Body of pancreas (tissue), 4 donors: ENCODE data around the gene TNS3.

Experiments used
- CTCF ChIP-seq, 7 experiments: fragments of 450-650 bp in 4 of 7; fragments of 200-600 bp in 3 of 7; sonication (generic) in 3 of 7; IDR thresholded peaks; one replicate each; pipeline ENCODE4 v1.5.1; 2016 to 2019; ENCODE audit warnings: antibody characterized with exemption in 7 of 7
- POLR2A ChIP-seq, 3 donors: fragments of 450-650 bp; IDR thresholded peaks; one replicate each; pipeline ENCODE4 v1.6.1; 2016; ENCODE audit warnings: antibody characterized with exemption in 3 of 3, mild to moderate bottlenecking in 2 of 3

GRCh38 chr7:47346377-47346914, 235.5 kb downstream of the TNS3 start:
- no peak for TF ChIP-seq POLR2A (IDR thresholded peaks at IDR 0.05)
- TF ChIP-seq CTCF (IDR thresholded peaks at IDR 0.05), result no peak
